IMR-90 (cell line): ENCODE data around the gene PINLYP. TPM values are rescaled to one million over a fixed set of nuclear protein-coding genes. Genes with fewer than 3 reads are reported as not detected.
A peak's percentile ranks its signal among the peaks of the same experiment; 100 is the strongest.

ENCODE experiments used
- ATAC-seq: fragments of 200-7000 bp; cut with Tn5 transposase; 2 replicates; pipeline ENCODE4 v1.9.1; 2020; ENCODE audit warnings: low read depth, mild to moderate bottlenecking, moderate library complexity
- BruUV-seq: library from RNA; stranded (reverse); fragments of 400-500 nt; replicated peaks from 2 replicates; lab custom pipeline; 2021; lab: Mats Ljungman, UMichigan
- CTCF ChIA-PET: fragments of 300-600 bp; formaldehyde crosslinking; extraction: SDS; loops from one replicate; lab custom pipeline; 2021; ENCODE audit warnings: antibody characterized with exemption; lab: Yijun Ruan, JAX
- POLR2A ChIA-PET: fragments of 300-600 bp; sonication (Branson Sonifier 250); formaldehyde crosslinking; loops from one replicate; lab custom pipeline; 2022; ENCODE audit warnings: antibody characterized with exemption; ENCODE audit not compliant: unreplicated experiment; lab: Charles Lee
- DNase-seq: peaks from one replicate; pipeline ENCODE4 v3.0.0; 2013
- H2AFZ ChIP-seq: replicated peaks from 2 replicates; pipeline ENCODE3; 2013; ENCODE audit warnings: low read length, mild to moderate bottlenecking; ENCODE audit not compliant: poor library complexity
- H2AK5ac ChIP-seq: 2 replicates; pipeline ENCODE4 v1.6.1; 2013; ENCODE audit warnings: low read depth, low read length, inconsistent platforms
- H2AK9ac ChIP-seq: replicated peaks from 2 replicates; pipeline ENCODE3; 2013; ENCODE audit warnings: mild to moderate bottlenecking, low read depth, low read length, moderate library complexity; ENCODE audit not compliant: poor library complexity
- H2BK120ac ChIP-seq: 2 replicates; pipeline ENCODE4 v1.6.1; 2013; ENCODE audit warnings: low read depth, low read length, inconsistent platforms
- H2BK15ac ChIP-seq: 3 replicates; pipeline ENCODE4 v1.6.1; 2013; ENCODE audit warnings: low read depth, low read length, inconsistent platforms
- H2BK20ac ChIP-seq: 2 replicates; pipeline ENCODE4 v1.6.1; 2013; ENCODE audit warnings: low read depth, mild to moderate bottlenecking, inconsistent platforms, low read length, moderate library complexity
- H2BK5ac ChIP-seq: 2 replicates; pipeline ENCODE4 v1.6.1; 2013; ENCODE audit warnings: mild to moderate bottlenecking, low read depth, low read length, inconsistent platforms; ENCODE audit not compliant: poor library complexity, severe bottlenecking
- H3K14ac ChIP-seq: replicated peaks from 2 replicates; pipeline ENCODE4 v1.6.1; 2013; ENCODE audit warnings: low read depth, low read length, inconsistent platforms
- H3K18ac ChIP-seq: 2 replicates; pipeline ENCODE4 v1.6.1; 2013; ENCODE audit warnings: low read depth, low read length, control low read depth
- H3K23ac ChIP-seq: 2 replicates; pipeline ENCODE4 v1.6.1; 2013; ENCODE audit warnings: low read depth, low read length, inconsistent platforms
- H3K27ac ChIP-seq: 2 replicates; pipeline ENCODE4 v1.5.1; 2013; ENCODE audit warnings: mild to moderate bottlenecking, control low read depth, low read length; ENCODE audit not compliant: insufficient read depth
- H3K27me3 ChIP-seq: 2 replicates; pipeline ENCODE4 v1.6.1; 2013; ENCODE audit warnings: low read length; ENCODE audit not compliant: control insufficient read depth, insufficient read depth
- H3K36me3 ChIP-seq: 2 replicates; pipeline ENCODE4 v1.6.1; 2013; ENCODE audit warnings: low read length, mixed read lengths; ENCODE audit not compliant: control insufficient read depth, insufficient read depth
- H3K4ac ChIP-seq: 2 replicates; pipeline ENCODE4 v1.6.1; 2013; ENCODE audit warnings: low read depth, low read length, inconsistent platforms
- H3K4me1 ChIP-seq: 2 replicates; pipeline ENCODE4 v1.6.1; 2013; ENCODE audit warnings: low read length, mixed read lengths; ENCODE audit not compliant: control insufficient read depth, insufficient read depth
- H3K4me2 ChIP-seq: 2 replicates; pipeline ENCODE4 v1.6.1; 2013; ENCODE audit warnings: low read depth, mild to moderate bottlenecking, control low read depth, low read length, moderate library complexity
- H3K4me3 ChIP-seq: 2 replicates; pipeline ENCODE4 v1.5.1; 2013; ENCODE audit warnings: low read depth, mild to moderate bottlenecking, control low read depth, low read length, moderate library complexity; ENCODE audit not compliant: insufficient read depth
- H3K56ac ChIP-seq: 2 replicates; pipeline ENCODE4 v1.6.1; 2013; ENCODE audit warnings: low read length, inconsistent platforms; ENCODE audit not compliant: insufficient read depth; ENCODE audit errors: extremely low read depth
- H3K79me1 ChIP-seq, 2 experiments: 2 replicates each; pipeline ENCODE4 v1.6.1; 2013; ENCODE audit warnings: low read length in 2 of 2, inconsistent platforms in 1 of 2, low read depth in 1 of 2
- H3K9ac ChIP-seq: 2 replicates; pipeline ENCODE4 v1.6.1; 2013; ENCODE audit warnings: low read depth, low read length, control low read depth
- H3K9me1 ChIP-seq: 2 replicates; pipeline ENCODE4 v1.6.1; 2013; ENCODE audit warnings: low read length, inconsistent platforms; ENCODE audit not compliant: insufficient read depth
- H3K9me3 ChIP-seq: 2 replicates; pipeline ENCODE4 v1.6.1; 2013; ENCODE audit warnings: low read length; ENCODE audit not compliant: control insufficient read depth, insufficient read depth
- H4K20me1 ChIP-seq: 2 replicates; pipeline ENCODE4 v1.6.1; 2013; ENCODE audit warnings: low read length, inconsistent platforms; ENCODE audit not compliant: insufficient read depth
- H4K5ac ChIP-seq: 2 replicates; pipeline ENCODE4 v1.6.1; 2013; ENCODE audit warnings: mild to moderate bottlenecking, low read depth, low read length, control low read depth
- H4K8ac ChIP-seq, 2 experiments: 2 replicates each; pipeline ENCODE4 v1.6.1; 2013; ENCODE audit warnings: low read depth in 2 of 2, low read length in 2 of 2, control low read depth in 1 of 2, inconsistent platforms in 1 of 2
- H4K91ac ChIP-seq: 2 replicates; pipeline ENCODE4 v1.6.1; 2013; ENCODE audit warnings: low read depth, low read length, inconsistent platforms; ENCODE audit not compliant: insufficient read depth
- BHLHE40 ChIP-seq: fragments of 150-350 bp; IDR thresholded peaks from 2 replicates; pipeline ENCODE4 v1.6.1; 2016; ENCODE audit warnings: mild to moderate bottlenecking, low read depth, low read length
- CHD1 ChIP-seq: IDR thresholded peaks from 2 replicates; pipeline ENCODE4 v1.6.1; 2012; ENCODE audit warnings: low read depth, low read length, improper control_type of control experiment
- FOS ChIP-seq: fragments of 150-350 bp; IDR thresholded peaks from 2 replicates; pipeline ENCODE4 v1.6.1; 2016; ENCODE audit warnings: low read depth, low read length
- MAFK ChIP-seq: IDR thresholded peaks from 2 replicates; pipeline ENCODE4 v1.6.1; 2012; ENCODE audit warnings: low read depth, low read length, improper control_type of control experiment
- RFX5 ChIP-seq: IDR thresholded peaks from 2 replicates; pipeline ENCODE4 v1.8.0; 2012; ENCODE audit warnings: low read depth, mild to moderate bottlenecking, low read length, moderate library complexity
- WGBS, 2 experiments: methylation state at CpG; one replicate each; pipeline versions ENCODE4 v1.1.5 to v1.1.7; 2013; ENCODE audit warnings: missing lambda C conversion rate in 2 of 2; ENCODE audit not compliant: insufficient read length in 1 of 2; ENCODE audit errors: extremely low coverage in 2 of 2; 5-methylcytosine and 5-hydroxymethylcytosine counted together
- dilution Hi-C: fragments of 300-500 bp; cut with HindIII; formaldehyde crosslinking; loops from one replicate; pipeline ENCODE4 v1.14.3; 2018; ENCODE audit warnings: low sequenced_read_pairs; ENCODE audit not compliant: unreplicated experiment
- in situ Hi-C: fragments of 300-500 bp; cut with MboI; formaldehyde crosslinking; loops from 3 replicates; pipeline ENCODE4 v1.14.3; 2019; ENCODE audit warnings: low sequenced_read_pairs, inconsistent platforms, mixed read lengths
- intact Hi-C: fragments of 100-400 bp; cut with micrococcal nuclease; formaldehyde crosslinking; loops from 2 replicates; pipeline ENCODE4 v1.10.0; 2022
- polyA plus RNA-seq, 3 experiments: library from polyadenylated mRNA; depleted of rRNA; stranded (reverse); fragments of >200 nt; gene quantifications; 2 replicates each; pipeline ENCODE4 v1.2.3, GENCODE V29; 2012; ENCODE audit warnings: low replicate concordance in 1 of 3
- total RNA-seq: library from RNA; depleted of rRNA; stranded (reverse); fragments of >200 nt; gene quantifications from 2 replicates; pipeline ENCODE4 v1.2.3, GENCODE V29; 2012
- TF ChIP-seq, protein P1 (sequence below): conservative IDR thresholded peaks from 2 replicates; pipeline ENCODE4 v1.5.1; 2012; ENCODE audit warnings: mild to moderate bottlenecking, low read depth, low read length, improper control_type of control experiment

Gene PINLYP
- total and polyA plus RNA-seq, 2 of the 4 experiments (the other 2 are of a cell fraction) = 0.54 to 1.4 TPM

DNA sequence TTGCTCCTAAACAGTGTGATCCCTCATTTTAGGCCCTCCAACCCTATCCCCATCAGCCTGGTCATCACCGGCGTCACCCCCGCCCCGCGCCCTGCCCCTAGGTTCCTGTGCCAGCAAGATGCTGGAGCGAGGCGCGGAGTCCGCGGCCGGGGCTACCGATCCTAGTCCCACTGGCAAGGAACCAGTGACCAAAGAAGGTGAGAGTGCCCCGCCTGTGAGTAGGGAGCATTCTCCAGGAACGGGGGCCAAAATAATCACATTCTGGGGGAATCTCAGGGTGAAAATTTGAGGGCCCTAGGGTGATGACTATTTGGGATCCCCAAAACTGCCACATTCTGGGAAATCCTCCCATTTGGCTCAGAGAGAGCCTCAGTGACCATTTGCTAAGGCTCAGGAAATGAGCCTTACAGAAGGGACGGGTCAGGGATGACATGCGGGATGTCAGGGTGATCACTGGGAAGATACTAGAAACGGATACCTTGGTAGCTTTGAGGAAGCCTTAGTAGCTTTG is 41.2 kb upstream of the PINLYP start:
- Histone ChIP-seq H2AK5ac (peak overlapping the region; percentile 58; the same call in 1 of the 2 replicates), H3K27ac (no peak overlapping the region), H3K27me3 (no peaks in the 10 kb centered on the region), H3K79me1 (peaks cover 0 to 6% of the 10 kb centered on the region in 2 experiments; a peak in 1 of 4 replicates), H3K14ac (no peak overlapping the region), H2BK120ac (no peak overlapping the region), H4K8ac (peak overlapping the region in 1 of 2 experiments; percentile 44; a peak in 1 of 4 replicates), H2AK9ac (peak overlapping the region; percentile 60), H2BK15ac (no peak overlapping the region), H4K20me1 (peaks cover 5% of the 10 kb centered on the region), H3K4me3 (peak overlapping the region; percentile 17), H3K4me1 (peaks cover 3% of the 10 kb centered on the region; the same call in 1 of the 2 replicates), H3K18ac (no peak overlapping the region), H3K4ac (peak overlapping the region; percentile 43; the same call in 1 of the 2 replicates), H3K4me2 (peak overlapping the region; percentile 44), H3K9ac (no peak overlapping the region), H4K5ac (no peak overlapping the region), H3K9me1 (peaks cover 12% of the 10 kb centered on the region; the same call in 1 of the 2 replicates), H4K91ac (no peak overlapping the region; the same call in 1 of the 2 replicates), H2AFZ (peak overlapping the region; percentile 87), H3K56ac (no peak overlapping the region), H3K9me3 (no peaks in the 10 kb centered on the region), H3K23ac (no peak overlapping the region), H2BK5ac (no peak overlapping the region), H2BK20ac (no peak overlapping the region), H3K36me3 (0 out of 2 replicates have a peak, but pooled peaks cover 1% of the 10 kb centered on the region)
- ATAC-seq = no peak
- CTCF ChIA-PET = interaction anchor here (1.0 to 1.2 kb wide), 2 partner anchors 21 to 240 kb away, joined by 3 to 4 read pairs; no protein-coding TSS in a partner anchor
- in situ Hi-C loops = no loop called here
- POLR2A ChIA-PET = interaction anchor here (1.1 kb wide), 1 partner anchor 9 kb away, joined by 5 read pairs; no protein-coding TSS in a partner anchor
- intact Hi-C loops = loop anchor here (2.0 kb wide), 1 partner anchor 60 kb away; no protein-coding TSS in a partner anchor
- dilution Hi-C loops = no loop called here
- BruUV-seq = no TSS peak
- no peak for DNase-seq
- no peak for TF ChIP-seq FOS
- no peak for TF ChIP-seq BHLHE40
- no peak for TF ChIP-seq CHD1
- TF ChIP-seq, protein P1, sequence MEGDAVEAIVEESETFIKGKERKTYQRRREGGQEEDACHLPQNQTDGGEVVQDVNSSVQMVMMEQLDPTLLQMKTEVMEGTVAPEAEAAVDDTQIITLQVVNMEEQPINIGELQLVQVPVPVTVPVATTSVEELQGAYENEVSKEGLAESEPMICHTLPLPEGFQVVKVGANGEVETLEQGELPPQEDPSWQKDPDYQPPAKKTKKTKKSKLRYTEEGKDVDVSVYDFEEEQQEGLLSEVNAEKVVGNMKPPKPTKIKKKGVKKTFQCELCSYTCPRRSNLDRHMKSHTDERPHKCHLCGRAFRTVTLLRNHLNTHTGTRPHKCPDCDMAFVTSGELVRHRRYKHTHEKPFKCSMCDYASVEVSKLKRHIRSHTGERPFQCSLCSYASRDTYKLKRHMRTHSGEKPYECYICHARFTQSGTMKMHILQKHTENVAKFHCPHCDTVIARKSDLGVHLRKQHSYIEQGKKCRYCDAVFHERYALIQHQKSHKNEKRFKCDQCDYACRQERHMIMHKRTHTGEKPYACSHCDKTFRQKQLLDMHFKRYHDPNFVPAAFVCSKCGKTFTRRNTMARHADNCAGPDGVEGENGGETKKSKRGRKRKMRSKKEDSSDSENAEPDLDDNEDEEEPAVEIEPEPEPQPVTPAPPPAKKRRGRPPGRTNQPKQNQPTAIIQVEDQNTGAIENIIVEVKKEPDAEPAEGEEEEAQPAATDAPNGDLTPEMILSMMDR = no peak
- no peak for TF ChIP-seq MAFK
- TF ChIP-seq RFX5 = no peak
- WGBS, 2 experiments = 18% methylated on average over 13 of the region's 17 CpGs; no CpG with 5 or more reads in 1 of the 2 experiments
